MM.1S (cell line): ENCODE measurements around the gene RPTOR.

Source experiments
- CTCF ChIP-seq: fragments of 300-600 bp; sonication (generic); IDR thresholded peaks from 2 replicates; pipeline ENCODE4 v1.5.1; 2016; ENCODE audit warnings: antibody characterized with exemption, low read length, mixed read lengths
- EZH2 ChIP-seq: fragments of 300-600 bp; sonication (generic); optimal IDR thresholded peaks from 2 replicates; pipeline ENCODE3; 2017; ENCODE audit warnings: low read depth, mild to moderate bottlenecking, antibody characterized with exemption, low read length, mixed read lengths

DNA sequence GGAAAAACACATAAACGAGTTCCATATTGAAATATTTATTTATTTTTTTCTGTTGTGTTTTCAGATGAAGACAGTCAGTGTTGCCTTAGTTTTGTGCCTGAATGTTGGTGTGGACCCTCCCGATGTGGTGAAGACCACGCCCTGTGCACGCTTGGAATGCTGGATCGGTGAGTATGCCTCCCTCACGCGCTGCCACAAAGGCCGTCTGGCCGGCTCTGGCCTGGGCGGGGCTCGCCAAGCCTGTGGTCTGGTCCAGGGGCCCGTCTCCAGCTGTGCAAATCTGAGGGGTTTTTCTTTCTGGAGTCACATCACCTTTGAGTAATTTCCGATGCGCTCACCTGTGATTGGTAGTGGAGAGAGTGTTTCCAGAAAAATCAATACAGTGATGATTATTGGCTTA, 81.0 kb downstream of the RPTOR start:
- no peak for TF ChIP-seq CTCF
- TF ChIP-seq EZH2 = no peak
